GM19025 (cell line): ENCODE measurements around the gene CLDN10.
"Not testable (repeated sequence)": the region's sequence is repeated elsewhere in the genome, so short reads cannot be mapped to it uniquely, and the experiment has no call there.

Experiments
- ATAC-seq: cut with Tn5 transposase; IDR thresholded peaks from one replicate; pipeline ENCODE4 v1.9.1; 2021; ENCODE audit warnings: mild to moderate bottlenecking, low read depth, moderate library complexity; ENCODE audit not compliant: unreplicated experiment

The CLDN10 gene

GRCh38 chr13:95552539-95553441, at the start of gene CLDN10:
TSS of gene CLDN10 (plus strand) at chr13:95552720. CDS start at chr13:95552754, 34 bp downstream.
- no peak for ATAC-seq

- no peak for ATAC-seq
Observed at GRCh38 chr13:95503662-95504061, 48.9 kb upstream of the CLDN10 start.

- no peak for ATAC-seq
Observed at GRCh38 chr13:95505265-95505664, 47.3 kb upstream of the CLDN10 start.

GRCh38 chr13:95505986-95506385, 46.5 kb upstream of the CLDN10 start:
- ATAC-seq = no peak

- ATAC-seq = no peak
Observed at GRCh38 chr13:95507991-95508390, 44.5 kb upstream of the CLDN10 start.

- ATAC-seq = no peak
Observed at GRCh38 chr13:95508996-95509395, 43.5 kb upstream of the CLDN10 start.

GRCh38 chr13:95509521-95510310, 42.8 kb upstream of the CLDN10 start:
- no peak for ATAC-seq

GRCh38 chr13:95510950-95511349, 41.6 kb upstream of the CLDN10 start:
- ATAC-seq = no peak

- ATAC-seq = no peak
Observed at GRCh38 chr13:95512424-95512823, 40.1 kb upstream of the CLDN10 start.

- ATAC-seq = no peak
Observed at GRCh38 chr13:95512957-95513356, 39.6 kb upstream of the CLDN10 start.

- ATAC-seq = not testable (repeated sequence)
Observed at GRCh38 chr13:95515606-95516005, 36.9 kb upstream of the CLDN10 start.

- ATAC-seq = no peak
Observed at GRCh38 chr13:95516021-95516420, 36.5 kb upstream of the CLDN10 start.

- no peak for ATAC-seq
Observed at GRCh38 chr13:95516492-95516891, 36.0 kb upstream of the CLDN10 start.

GRCh38 chr13:95523598-95523997, 28.9 kb upstream of the CLDN10 start:
- no peak for ATAC-seq

- ATAC-seq = no peak
Observed at GRCh38 chr13:95524264-95524901, 28.1 kb upstream of the CLDN10 start.

GRCh38 chr13:95527955-95528354, 24.6 kb upstream of the CLDN10 start:
- ATAC-seq = no peak

GRCh38 chr13:95530178-95530577, 22.3 kb upstream of the CLDN10 start:
- ATAC-seq = no peak

- no peak for ATAC-seq
Observed at GRCh38 chr13:95533545-95534160, 18.9 kb upstream of the CLDN10 start.

- no peak for ATAC-seq
Observed at GRCh38 chr13:95535243-95535642, 17.3 kb upstream of the CLDN10 start.

- ATAC-seq = no peak
Observed at GRCh38 chr13:95536632-95537241, 15.8 kb upstream of the CLDN10 start.
